Hippocampal formation (tissue), 2 donors: ENCODE measurements around the gene FAM124A.
A peak's percentile ranks its signal among the peaks of the same experiment; 100 is the strongest.

Source experiments
- DNase-seq, 2 donors: peaks; one replicate each; lab custom pipeline; 2025; lab: John Stamatoyannopoulos, UW

Gene FAM124A

DNA sequence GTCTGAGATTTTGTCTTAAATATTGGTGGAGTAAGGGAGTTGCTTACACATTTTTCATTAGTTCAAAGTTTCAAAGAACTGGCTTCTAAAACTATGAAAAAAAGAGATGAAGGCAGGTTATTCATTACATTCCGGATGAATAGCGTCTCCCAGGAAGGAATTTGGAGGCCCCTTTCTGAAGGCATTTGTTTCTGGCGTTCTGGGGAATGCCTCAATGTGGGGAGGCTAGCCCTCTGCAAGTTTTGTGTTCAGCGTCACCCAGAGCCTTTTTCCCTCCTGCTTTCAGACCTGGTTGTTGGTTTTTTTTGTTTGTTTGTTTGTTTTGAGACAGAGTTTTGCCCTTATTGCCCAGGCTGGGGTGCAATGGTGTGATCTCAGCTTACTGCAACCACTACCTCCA is 21.0 kb downstream of the FAM124A start:
- no peak for DNase-seq

DNA sequence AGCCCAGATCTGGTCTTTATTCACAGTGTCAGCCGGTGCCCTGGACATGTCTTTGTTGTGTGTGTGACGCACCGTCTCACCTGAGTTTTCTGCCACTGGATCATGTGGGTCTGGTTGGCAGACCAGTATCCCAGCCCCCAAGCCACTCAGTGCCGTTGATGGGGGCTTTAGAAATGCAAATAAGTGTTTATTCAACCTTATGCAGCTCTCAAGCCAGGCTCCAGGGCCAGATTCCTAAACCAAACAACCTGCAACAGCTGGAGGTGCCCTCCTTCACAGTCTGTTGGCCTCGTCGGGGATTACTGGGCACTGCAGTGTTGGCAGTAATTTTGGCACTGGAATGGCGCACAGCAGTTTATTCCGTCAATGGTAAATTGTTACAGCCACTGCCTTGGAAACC is 21.6 kb downstream of the FAM124A start:
- DNase-seq, result peak in 1 of 2 donors; percentile 25

DNA sequence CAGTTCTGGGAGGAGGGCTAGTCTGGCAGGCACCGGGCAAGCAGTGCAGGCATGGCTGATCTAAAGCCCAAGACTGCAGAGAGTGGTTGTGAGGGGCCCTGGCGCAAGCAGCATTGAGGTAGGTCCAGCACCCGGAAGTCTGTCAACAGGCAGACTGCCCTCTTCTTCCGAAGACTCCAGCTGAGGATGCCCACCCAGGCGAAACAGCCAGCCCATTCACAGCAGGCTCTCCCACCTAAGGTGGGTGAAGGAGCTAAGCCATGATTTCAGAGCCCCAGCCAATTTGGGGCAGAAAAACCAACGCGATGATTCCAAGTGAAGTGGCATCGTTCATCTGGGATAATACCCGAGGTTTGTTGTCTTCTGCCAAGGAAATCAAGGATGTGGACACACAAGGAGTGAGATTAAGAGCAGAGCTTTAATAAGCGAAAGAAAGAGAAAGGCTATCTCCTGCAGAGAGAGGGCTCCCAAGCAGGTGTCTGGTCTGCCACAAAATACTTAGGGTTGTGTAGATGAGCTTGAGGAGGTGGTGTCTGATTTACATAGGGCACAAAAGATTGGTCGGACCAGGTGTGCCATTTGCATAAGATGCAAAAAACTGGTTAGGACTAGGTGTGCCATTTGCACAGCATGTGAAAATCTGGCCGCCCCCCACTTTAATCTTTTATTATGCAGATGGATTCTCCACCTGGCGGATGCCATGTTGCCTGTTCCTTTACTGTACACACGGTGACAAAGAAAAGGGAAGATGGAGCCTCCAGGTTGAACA is 22.6 kb downstream of the FAM124A start:
- DNase-seq, result no peak

DNA sequence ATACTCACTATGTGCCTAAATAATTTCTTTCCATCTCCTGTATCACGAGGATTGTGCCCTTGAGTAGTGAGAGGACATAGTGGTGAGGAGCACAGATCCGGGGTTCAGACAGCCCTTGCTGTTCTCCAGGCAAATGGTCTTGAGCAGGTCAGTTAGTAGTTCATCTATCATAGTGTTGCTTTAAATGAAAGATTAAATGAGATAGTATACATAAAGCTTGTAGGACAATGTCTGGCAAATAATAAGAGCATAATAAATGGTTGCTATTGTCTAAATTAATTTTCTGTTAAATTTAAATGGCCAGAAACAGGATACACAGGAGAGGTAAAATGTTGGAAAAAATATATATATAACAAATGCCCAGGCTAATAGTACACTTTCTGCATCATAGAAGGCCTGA is 23.4 kb downstream of the FAM124A start:
- no peak for DNase-seq

DNA sequence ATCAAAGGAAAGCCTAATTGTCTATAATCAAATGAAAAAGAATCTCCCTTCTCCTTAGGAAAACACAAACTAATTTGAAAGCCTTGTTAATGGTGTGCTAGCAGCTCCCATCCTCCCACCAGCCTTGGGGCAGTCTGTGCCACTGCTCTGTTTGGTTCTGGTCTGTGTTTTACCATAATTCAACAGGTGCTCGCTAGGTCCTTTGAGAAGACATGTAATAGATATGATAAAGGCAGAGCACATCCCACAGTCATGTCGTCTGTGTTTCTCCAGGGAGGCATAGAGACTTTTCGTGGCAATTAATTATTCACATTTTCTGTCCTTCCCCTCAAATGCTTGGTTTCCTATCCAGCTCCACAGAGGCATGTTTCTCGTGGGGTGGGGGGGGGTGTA is 23.8 kb downstream of the FAM124A start:
- DNase-seq, result peak; percentile 52 to 62

DNA sequence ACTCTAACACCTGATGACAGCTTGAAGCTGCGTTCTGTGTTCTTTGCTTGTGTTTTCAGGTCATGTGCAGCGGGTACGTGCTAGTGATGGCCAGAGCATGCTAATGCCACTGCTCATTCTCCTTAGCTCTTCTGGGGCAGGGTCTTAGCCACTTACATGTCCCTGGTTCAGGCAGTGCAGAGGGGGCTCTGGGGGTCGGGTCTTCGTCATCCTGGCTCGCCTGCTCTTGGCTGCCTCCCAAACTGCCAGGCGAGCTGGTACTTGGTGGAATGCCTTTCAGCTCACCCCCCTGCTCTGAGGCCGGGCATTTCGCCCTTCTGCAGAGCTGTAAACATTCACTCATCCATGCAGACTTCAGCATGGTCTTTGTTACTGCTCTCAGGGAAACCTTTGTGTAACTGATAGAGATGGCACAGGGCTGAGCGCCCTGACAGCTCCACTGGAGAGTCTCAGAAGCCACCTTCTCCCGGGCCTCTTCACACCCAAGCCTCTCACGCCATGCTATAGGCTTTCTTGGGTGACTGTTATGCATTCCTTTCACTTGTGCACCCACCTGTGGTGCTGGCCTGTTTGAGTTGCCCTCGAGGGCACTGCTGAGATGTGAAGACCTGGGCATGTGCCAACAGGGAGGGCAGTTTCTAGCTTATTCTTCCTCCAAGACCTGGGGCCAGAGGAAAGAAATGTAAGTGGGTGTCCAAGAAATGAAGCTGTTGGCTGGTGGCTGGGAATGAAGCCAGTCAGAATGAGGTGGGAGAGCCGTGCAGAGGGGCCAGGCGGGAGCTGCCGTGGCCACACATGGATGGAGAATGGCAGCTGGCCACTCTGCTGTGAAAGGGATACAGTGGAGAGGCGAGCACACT is 24.4 kb downstream of the FAM124A start:
- DNase-seq, result peak; percentile 85 to 96

DNA sequence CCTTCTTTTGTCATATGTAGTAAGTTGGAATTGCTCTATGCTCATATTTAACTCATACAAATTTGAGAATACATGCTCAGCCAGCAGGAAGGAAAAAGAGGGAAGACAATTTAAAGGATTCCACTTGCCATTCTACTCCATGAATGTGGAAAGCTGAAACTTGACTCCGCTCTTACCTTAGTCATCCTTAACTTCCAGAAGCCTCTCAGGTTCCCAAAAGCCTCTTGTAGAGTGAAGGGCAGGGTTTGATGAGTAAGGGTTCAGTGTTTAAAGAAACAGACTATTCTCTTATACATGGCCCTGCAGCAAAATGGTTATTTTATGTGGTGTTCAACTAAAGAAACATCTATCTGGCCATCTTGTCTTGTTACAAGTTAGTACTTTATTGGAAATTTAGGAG is 27.1 kb downstream of the FAM124A start:
- no peak for DNase-seq

DNA sequence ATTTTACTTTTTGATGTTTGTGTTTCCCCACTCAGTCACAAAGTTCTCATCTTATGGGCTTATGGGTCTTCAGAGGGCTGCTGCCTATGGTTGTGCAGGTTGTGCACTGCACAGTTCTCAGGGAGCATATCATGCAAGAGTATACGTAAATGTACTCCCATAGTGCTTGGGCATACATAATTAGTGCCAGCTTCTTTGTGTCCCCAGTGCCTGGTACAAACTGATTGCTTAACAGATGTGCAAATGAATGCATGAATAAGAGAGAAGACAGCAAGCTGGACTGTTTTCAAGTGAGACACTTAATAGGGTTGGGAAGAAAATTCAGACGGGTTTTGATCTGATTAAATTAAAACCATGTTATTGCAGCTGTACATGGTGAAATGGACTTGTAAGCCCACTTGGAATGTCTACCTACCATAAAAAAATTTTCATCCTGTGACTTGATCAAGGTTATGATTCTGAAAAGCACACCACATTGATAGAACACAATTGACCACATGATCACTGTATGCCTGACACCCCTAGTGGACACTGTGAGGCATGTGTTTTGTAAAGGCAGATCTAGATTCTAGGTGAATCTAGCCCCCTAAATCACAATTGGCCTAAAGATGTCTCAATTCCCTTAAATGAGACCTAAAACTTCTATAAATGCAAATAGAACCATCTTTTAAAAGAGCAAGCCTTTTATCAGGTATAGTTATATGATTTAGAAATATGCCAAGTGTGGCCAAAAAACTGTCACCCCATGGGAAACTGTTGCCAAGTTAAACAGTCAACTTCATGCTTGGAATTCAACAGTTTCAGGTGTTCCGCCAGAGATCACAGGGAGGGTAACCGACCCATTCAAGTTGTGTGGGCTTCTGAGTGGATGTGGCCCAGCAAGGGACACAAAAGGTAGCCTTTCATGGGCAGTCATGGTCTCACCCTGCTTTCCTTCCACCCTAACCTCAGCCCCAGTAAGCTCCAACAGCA is 27.9 kb downstream of the FAM124A start:
- DNase-seq, result peak in 1 of 2 donors; percentile 60

DNA sequence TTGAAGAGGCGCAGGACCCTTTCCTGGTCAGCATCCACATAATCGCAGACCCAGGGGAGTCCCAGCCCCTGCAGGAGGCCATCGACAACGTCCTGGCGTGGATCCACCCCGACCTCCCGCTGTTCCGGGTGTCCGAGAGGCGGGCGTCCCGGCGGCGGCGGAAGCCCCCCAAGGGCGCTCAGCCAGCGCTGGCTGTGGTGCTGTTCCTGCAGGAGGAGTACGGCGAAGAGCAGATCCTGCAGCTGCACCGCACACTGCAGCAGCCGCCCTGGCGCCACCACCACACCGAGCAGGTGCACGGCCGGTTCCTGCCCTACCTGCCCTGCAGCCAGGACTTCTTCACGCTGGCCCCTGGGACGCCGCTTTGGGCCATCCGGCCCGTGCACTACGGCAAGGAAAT is 29.3 kb downstream of the FAM124A start:
- DNase-seq, result no peak

DNA sequence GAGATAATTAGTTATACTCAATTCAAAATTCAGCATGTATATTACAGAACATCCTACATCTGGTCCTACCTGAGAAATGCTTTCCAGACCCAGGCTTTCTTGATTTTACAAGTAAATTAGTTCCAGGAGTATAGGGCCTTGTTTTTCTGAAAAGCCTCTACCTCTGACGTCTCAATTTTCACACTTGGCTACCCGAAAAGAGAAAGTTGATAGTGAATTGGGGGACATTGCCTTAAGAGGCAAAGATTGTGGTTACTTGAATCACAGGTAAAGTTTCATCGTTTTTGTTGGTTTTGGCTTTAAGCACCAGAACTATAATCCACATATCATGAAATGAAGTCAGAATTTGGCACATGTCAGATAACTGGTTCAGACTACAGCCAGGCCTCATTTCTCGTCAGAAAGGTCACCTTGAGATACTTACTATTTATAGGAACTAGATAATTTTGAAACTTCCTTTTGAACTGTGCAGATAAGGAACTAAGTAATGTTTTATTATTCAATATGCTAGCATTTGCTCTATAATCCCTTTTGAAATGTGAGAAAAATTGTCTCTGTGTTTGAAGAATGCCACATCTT is 30.8 kb downstream of the FAM124A start:
- no peak for DNase-seq

DNA sequence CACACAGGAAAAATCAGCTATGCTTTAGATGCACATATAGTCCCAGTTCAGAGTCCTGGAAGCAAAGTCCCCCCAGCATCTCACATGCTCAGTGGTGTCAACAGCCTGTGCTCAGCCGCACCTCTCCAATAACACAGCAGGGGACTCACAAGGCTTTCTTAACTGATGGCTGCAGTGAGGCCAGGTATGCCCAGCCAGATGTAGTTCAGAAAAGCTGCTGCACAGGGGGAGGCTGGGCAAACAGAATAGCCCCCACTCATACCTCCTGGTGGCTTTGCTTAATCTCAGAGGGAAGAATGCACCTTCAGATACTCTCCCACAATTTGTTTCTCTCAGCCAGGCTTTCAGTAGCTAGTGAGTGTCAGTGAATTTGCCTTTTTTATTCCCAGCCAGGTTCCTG is 33.4 kb downstream of the FAM124A start:
- DNase-seq, result no peak

DNA sequence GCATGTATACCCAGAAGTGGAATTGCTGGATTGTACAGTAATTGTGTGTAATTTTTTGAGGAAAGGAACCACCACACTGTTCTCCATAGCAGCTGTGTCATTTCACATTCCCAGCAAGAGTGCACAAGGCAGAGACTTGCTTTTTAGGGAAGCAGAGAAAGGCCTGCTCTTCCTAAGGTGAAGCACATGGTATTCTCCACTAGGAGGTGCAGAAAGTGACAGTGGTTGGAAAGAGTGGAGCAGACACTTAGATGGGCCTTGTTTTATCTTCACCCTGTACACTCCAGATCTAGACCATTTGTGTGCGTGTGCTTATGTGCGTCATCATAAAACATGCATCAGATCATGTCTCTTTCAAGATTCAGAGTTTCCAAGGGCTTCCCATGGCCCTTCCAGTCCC is 35.0 kb downstream of the FAM124A start:
- no peak for DNase-seq

DNA sequence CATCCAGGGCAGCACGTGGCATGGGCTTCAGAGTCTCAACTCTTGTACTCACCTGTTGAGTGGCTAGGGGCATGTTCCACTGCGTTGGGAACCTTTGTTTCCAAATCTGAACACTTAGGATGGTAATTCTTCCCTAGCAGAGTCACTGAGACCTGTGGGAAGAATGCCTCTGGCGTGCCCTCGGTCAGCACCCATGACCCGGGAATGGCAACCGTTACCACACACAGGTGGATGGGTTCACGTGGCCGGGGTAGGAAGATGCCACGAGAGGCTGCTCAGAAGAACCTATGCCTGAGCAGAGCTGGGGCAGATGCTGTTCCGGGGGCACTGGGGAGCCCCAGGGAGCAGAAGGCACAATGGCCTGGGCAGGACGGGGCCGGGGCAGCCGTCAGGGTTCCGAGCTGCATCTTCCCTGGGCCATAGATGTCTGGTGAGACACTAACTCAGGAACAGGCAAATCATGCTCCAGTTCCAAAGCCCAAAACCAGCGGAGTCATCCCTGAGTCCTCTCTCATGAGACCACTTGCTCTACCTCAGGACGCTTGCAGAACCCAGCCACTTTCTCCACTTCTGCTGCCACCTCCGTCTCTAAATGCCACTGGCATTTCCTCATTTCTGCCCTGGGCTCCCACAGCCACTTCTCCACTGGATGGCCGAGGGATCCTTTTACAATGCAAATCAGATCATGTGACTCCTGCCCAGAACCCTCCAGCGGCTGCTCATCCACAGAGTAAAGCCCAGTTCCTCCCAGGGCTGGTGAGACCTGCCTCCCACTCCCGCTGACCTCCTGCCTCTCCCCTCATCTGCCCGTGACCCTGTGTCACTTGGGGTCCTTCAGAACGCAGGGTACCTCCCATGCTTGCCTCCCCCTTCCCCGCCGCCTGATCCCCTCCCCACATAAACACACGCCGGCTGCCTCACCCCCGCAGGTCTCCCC is 36.7 kb downstream of the FAM124A start:
- no peak for DNase-seq

DNA sequence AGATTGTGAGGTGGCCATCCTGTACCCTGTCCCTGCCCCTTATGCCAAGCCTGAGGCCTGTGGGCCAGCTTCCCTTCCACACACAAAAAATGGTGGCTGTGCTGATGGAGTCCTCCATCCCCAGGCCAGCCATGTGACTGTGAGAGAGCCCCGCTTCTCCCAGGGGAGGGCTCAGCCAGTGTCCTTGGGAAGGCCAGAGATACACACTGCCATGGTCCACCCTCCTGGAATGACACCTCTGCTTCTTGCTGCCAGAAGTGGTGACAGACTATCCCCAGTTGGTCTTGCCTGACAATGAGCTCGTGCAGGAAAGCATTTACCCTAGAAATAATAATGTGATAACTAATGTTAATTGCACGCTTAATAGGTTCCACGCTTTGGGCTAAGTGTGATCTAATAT is 38.0 kb downstream of the FAM124A start:
- DNase-seq, result no peak

DNA sequence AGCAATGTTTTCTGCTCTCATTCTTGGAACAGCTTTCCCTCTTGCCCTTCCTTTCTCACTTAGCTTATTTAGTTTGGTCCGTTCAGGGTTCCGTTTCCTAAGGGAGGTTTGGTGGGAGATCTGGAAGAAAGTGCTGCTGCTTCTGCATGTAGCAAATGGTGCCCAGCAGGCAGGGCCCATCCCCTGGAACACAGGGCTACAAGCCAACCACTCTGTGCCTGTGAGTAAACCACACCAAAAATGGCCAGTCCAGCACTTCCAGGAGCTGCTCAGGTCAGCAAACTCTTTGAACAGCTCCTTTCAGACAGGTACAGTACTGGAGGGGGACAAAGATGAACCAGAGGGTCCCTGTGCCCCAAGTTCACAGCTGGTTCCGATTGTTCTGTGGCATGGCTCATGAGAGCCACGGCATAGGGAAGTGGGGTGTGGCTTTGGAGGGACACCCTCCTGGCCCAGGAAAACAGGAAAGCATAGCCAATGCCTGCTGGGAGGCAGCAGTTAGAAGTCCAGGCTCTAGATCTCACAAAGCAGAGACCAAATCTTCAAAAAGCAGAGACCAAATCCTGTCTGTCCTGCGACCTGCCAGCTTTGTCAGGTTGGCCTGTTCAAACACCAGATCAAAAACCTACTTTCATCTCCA is 39.5 kb downstream of the FAM124A start:
- no peak for DNase-seq

DNA sequence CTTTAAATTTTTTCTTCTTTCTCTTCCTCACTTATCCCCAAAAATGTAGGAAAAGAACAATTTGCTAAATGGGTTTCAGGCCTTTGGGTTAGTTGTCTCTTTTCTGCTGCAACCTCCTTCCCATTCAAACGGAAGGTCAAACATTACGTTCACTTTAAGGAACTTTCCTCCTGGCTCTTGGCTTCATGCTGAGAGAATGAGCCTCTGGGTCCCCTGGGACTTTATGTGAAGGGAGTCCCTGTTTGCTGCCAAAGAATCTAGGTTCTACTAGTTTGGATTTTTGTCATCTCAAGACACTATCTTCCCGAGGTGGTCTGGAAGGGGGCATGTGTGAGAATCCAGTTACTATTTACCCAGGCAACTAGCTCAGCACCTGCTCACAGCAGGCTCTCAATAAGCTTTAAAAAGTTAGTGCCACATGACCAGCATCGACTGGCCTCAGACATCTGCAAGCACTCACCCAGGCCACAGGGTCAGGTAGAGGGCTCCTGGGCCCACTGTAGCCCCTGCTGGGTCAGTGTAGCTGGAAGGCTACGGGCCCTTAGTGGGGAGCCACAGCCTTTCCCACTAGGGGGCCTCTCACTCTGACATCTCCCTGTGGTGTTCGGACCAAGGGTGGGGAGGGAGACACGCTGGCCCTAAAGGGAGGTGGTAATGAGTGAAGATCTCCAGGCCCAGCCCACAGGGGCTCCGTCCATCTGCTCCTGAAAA is 40.5 kb downstream of the FAM124A start:
- peak in 1 of 2 donors; percentile 30 for DNase-seq

DNA sequence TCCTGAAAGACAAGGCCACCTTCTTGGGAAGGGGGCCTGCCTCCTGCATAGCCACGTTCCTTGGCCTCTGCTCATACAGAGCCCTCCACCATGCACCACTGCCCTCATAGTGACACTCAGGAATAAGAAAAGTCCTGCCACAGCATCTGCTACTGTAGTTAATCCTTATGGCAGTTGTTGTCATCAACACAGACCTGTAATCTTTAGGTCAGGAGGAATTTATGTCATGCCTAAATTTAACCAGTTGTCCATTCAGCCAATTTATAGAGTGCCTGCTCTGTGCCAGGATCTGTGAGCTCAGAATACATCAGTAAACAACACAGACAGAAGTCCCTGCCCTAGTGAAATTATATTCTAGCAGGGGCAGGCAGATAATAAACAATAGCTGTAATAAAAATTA is 44.4 kb downstream of the FAM124A start:
- DNase-seq, result no peak

DNA sequence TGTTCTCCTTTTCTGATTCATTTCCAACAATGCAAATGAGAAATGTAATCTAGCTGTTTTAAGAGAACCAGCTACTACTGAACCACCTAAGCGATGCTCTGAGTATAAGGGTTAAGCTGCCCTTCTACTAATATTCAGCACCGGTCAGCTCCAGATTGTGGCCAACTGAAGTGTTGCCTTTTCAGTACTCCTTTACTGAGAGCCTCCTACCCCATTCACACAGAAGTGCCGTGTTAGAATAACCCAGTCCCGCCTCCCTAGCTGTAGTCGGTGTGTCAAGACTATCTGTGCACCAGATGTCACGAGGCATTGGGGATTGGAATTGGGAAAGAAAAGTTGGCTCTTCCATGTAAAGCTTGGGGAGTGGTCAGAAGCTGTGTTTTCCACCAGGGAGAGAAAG is 45.4 kb downstream of the FAM124A start:
- no peak for DNase-seq

DNA sequence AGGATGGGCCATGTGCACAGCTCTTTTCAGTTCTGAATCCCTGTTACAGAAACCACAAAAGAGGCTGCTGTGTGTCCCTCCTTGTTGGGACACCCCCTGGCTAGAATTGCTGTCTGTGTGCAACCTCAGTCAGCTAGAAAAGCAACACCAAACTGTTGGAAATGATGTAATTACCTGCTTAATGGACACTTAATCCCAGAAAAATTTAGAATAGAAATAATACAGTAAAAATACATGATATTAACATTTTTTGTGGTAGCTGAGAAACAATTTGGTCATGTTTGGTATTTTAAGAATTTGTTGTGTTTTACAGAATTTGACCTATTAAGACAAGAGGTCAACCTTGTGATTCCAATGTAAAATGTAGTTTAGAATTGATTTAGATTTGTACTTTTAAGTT is 46.8 kb downstream of the FAM124A start:
- DNase-seq, result no peak
